ENCODE results near the gene CCT6B.
"Not testable (repeated sequence)": the region's sequence is repeated elsewhere in the genome, so short reads cannot be mapped to it uniquely, and the experiment has no call there.

The CCT6B gene

DNA sequence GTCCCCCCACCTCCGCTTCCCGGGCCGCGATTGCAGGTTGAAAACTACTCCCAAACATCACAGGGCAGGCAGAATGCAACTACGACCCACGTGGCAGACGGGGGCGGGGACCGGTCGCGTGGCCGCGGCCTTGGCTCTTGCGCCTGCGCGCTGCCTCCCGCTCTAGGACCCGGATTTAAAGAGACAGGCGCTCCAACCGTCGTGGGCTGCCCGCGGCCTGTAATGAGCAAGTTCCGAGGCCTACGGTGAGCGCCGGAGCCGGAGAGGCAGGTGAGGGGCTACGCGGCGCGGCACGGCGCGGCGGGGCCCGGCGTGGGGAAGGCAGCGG, 19.1 kb upstream of the CCT6B start, which contains the start of gene LIG3:
Gene LIG3, plus strand, starts transcription at position 160 of the 328 bp plus-strand sequence. CDS start 2,494 bp downstream, outside the sequence.
- peak; percentile 93 for DNase-seq

- DNase-seq = no peak
These were observed 18.5 kb upstream of the CCT6B start for GRCh38 chr17:34979650-34980352.

GRCh38 chr17:34979153-34979552, 17.9 kb upstream of the CCT6B start:
- DNase-seq = no peak

GRCh38 chr17:34974794-34975785, 13.8 kb upstream of the CCT6B start:
- no peak for DNase-seq

DNA sequence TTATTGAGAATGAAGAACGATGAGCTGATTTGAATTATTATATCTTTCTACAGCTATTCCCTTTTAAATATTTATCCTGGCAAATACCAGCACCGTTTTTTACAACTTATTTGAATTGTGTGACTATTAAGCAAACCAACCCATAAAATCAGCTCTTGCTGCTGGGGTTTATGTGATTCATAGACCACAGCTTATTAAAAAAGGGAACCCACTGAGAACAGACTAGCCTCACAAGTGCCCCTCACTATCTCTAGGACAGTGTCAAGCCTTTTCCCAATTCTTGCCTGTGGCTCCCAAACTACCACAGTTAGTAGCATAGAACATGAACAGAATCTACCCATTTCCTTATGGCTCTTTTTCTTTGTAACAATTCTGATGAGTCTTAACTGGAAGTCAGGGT, 12.9 kb upstream of the CCT6B start:
- no peak for DNase-seq

DNA sequence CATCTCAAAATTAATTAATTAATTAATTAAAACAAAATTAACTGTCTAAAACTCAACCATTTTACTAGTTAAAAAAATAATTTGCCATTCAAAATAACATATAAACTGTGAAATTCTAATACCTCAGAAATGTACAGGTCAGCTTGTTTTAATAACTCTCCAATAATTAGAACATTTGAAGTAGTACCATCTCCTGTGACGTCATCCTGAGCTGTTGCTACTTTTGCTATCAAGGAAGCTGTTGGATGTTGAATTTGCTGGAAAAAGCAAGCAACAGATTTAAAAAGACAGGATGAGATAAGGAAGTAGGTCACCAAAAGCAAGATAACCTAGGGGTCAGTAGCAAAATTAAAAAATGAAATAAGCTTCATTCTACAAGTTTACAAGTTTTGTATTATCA, 2.8 kb downstream of the CCT6B start:
- no peak for DNase-seq

GRCh38 chr17:34950780-34951179, 10.5 kb downstream of the CCT6B start:
- not testable (repeated sequence) for DNase-seq

DNA sequence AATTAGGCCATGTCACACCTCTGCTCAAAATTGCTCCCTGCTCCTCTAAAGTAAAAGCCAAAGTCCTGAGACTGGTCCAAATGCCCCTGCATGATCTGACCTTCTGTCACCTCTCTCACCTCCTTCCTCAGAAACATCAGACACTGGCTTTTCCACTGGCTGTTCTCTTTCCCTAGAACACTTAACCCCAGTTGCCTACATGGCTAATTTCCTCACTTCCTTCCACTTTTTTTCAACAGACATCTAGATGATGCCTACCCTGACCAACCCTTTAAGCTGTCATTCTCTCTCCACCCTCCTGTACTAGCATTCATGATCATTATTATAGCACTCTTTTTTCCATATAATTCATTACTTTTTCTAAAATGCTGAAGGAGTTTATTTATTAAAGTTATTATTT, 31.0 kb downstream of the CCT6B start:
- DNase-seq = no peak

DNA sequence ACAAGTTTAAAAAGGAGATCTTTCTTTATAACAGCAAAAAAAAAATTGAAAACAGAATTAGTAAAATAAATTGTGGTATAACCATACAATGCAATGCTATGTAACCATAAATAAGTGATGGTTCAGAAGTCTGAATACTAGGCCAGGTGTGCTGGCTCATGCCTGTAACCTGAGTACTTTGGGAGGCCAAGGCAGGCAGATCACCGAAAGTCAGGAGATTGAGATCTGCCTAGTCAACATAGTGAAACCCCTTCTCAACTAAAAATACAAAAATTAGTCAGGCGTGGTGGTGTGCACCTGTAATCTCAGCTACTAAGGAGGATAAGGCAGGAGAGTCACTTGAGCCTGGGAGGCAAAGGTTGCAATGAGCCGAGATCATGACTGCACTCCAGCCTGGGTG, 34.6 kb downstream of the CCT6B start:
- no peak for DNase-seq

DNA sequence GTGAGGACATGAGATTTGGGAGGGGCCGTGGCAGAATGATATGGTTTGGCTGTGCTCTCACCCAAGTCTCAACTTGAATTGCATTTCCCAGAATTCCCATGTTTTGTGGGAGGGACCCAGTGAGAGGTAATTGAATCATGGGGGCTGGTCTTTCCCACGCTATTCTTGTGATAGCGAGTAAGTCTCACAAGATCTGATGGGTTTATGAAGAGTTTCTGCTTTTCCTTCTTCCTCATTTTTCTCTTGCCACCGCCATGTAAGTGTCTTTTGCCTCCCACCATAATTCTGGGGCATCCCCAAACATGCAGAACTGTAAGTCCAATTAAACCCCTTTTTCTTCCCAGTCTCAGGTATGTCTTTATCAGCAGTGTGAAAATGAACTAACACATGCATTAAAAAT, 40.6 kb downstream of the CCT6B start:
- DNase-seq = no peak

- no peak for DNase-seq
These were observed 43.9 kb downstream of the CCT6B start for GRCh38 chr17:34917381-34917780.

GRCh38 chr17:34916120-34916519, 45.1 kb downstream of the CCT6B start:
- DNase-seq = no peak

- no peak for DNase-seq
These were observed 48.3 kb downstream of the CCT6B start for GRCh38 chr17:34913001-34913400.

GRCh38 chr17:34909040-34909439, 52.2 kb downstream of the CCT6B start:
- no peak for DNase-seq

GRCh38 chr17:34902831-34903547, 58.3 kb downstream of the CCT6B start:
- no peak for DNase-seq

DNA sequence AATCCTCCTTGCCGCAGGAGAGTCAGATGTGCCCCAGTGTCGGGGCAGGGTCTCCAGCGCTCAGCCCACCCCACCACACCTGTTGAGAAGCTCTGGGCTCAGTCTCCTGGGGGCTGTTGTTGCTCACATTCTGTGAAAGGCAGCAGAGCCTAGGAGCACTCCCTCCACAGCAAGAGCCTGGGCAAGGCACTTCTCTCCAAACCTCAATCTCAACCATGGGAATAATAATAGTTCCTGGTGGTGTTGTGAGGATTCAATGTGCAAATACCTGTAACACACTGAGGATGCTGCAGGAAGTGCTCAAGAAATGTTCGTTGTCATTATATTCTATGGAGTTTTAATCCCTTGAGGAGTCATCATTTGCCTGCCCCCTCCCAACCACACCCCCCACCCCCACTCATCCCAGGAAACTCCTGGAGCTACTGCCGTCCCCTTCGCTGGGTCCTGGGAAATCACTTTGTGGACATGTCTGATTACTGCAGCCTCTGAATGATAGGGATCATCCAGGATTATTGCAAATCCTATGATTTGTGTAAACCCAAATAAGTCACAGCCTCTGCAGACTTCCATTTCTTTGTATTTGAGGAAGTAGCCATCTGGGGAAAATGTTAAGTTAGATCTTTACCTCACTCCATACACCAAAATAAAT, 61.5 kb downstream of the CCT6B start:
- no peak for DNase-seq

DNA sequence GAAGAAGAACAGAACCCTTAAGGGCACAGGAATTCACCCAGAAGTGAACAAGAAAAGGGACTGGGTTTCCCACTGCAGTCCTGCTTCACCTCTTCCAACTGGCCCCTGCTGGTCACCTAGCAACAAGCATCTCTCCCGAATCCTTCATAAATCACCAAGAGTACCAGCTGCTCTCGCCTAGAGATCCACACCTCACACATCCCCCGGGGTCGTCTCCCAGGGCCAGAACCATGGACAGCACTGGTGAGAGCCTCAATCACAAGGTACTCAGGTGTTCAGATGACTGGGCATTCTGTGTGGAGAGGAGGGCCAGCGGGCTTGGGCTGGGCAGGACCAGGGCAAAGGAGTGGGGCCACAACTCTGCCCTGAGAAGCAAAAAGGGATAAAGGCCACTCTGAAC, 65.9 kb downstream of the CCT6B start:
- no peak for DNase-seq

DNA sequence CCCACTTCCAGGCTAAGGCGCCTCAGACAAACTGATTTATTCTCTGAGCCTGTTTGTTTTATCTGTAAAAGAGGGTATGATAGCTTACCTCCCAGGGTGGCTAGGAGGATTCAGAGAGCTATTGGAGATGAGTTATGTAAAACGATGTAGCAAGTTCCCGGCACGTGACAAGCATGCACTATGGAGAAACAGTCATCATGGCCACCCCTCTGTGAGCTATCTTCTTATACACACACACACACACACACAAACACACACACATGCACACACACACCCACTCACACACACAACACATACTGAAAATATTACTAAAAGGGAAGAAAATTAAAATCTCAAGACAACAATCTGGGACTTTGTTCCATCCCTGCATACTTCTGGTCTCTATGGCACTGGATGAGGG, 66.3 kb downstream of the CCT6B start:
- no peak for DNase-seq

DNA sequence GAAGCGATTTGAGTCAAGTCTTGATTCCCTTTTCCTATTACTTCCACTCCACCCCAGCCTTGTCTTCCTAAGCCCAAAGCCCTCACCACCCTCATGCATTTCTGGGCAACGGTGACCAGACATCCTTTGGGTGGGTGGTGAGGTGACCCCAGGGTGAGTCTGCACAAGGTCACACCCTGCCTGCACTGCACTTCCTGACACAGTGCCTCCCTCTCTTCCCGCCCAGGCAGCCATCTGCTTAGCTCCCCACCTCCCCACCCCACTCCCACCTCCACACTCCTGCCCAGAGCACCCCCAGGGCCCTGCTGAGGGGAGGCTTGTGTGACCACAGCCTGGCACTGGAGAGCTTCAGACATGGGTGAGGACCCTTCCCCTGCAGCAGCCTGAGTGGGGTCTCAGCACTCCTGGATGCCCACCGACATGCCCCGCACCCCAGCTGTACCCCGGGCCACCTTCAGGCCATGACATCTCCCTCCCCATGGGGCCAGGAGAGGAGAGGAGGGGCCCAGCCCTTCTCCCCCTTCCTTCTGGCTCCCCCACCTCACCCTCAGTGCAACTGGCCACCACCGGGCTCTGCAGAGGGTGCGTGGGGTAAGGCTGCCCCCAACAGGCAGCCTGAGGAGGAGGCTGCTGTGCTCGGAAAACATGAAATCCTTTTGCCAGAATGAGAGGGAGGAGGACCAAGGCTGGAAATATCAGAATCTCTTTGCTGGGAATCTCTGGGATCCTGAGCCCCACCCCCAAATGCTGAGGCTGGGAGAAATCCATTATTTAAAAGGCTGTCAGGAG, 68.6 kb downstream of the CCT6B start:
- peak; percentile 20 for DNase-seq

DNA sequence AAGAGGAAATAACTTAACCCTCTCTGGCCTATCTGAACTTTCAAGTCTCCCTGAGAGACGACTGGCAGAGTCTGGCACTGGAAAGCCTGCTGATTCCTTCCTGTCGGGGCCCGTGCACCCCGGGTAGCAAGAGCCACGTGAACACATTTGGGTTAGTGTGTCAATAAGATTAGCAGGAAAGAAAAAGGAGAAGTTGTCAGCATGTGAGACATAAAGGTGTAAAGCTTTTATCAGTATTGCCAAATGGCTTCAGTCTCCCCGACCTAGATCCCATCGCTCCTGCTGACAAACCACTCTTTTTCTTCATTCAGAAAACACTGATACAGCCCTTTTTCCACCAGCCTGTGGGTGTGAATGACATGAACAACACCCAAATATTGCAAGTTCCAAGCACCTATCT, 74.4 kb downstream of the CCT6B start:
- no peak for DNase-seq

DNA sequence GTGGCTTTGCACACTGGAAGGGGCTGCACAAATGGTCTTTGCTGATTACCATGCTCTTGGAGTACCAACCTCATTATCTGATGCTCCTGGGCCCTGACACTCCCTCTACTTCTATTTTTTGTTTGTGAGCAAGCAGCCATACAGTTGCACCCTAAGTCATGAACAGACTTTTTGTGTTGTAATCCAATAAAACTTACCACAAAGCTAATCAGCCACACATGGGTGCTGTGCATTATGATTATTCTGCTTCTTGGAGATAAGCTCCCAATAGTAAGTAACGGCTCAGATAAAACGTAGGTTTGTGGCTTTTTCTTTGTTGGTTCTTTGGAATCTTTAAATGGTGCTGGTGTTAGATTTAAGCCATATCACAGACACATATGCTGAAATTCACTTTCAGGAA, 76.2 kb downstream of the CCT6B start:
- no peak for DNase-seq

DNA sequence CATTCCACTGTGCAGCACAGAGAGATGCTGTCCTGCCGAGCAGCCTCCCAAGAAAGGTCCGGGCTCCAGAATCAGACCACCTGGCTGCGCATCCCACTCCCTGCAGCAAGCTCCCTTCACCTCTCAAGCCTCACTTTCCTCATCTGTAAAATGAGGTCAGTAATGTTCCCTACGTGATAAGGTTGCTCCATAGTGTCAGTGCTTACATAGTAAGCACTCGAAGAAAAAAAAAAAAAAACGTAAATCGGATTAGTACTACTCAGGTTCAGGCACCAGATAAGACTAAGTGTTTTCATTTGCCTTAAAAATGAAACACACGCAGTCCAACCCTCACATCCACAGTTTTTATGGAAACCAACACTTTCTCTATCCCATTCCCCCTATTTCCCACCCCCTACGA, 76.7 kb downstream of the CCT6B start:
- no peak for DNase-seq

All from CD4-positive, alpha-beta T cell treated with Interleukin-12 subunit alpha and Interleukin-12 subunit beta, for 1 hour (primary cell).